PFSK-1 (cell line): ENCODE measurements around the gene ZNF646.

Experiments
- POLR2AphosphoS5 ChIP-seq: IDR thresholded peaks from 2 replicates; pipeline ENCODE4 v1.6.1; 2012; ENCODE audit warnings: low read depth, mild to moderate bottlenecking, control low read depth, low read length, moderate library complexity
- SIN3A ChIP-seq: IDR thresholded peaks from 2 replicates; pipeline ENCODE4 v1.6.1; 2012; ENCODE audit warnings: mild to moderate bottlenecking, low read length, moderate library complexity, borderline replicate concordance; ENCODE audit not compliant: insufficient read depth
- TAF1 ChIP-seq: IDR thresholded peaks from 2 replicates; pipeline ENCODE4 v1.6.1; 2012; ENCODE audit warnings: low read length, control low read depth, borderline replicate concordance; ENCODE audit not compliant: insufficient read depth
- TF ChIP-seq, protein P1 (sequence below), 2 experiments: IDR thresholded peaks; 2 replicates each; pipeline versions ENCODE4 v1.6.1 to v1.8.0; 2011 to 2012; ENCODE audit warnings: low read depth in 2 of 2, low read length in 2 of 2, control low read depth in 1 of 2, inconsistent platforms in 1 of 2, mild to moderate bottlenecking in 1 of 2, moderate library complexity in 1 of 2; ENCODE audit not compliant: insufficient read depth in 1 of 2

DNA sequence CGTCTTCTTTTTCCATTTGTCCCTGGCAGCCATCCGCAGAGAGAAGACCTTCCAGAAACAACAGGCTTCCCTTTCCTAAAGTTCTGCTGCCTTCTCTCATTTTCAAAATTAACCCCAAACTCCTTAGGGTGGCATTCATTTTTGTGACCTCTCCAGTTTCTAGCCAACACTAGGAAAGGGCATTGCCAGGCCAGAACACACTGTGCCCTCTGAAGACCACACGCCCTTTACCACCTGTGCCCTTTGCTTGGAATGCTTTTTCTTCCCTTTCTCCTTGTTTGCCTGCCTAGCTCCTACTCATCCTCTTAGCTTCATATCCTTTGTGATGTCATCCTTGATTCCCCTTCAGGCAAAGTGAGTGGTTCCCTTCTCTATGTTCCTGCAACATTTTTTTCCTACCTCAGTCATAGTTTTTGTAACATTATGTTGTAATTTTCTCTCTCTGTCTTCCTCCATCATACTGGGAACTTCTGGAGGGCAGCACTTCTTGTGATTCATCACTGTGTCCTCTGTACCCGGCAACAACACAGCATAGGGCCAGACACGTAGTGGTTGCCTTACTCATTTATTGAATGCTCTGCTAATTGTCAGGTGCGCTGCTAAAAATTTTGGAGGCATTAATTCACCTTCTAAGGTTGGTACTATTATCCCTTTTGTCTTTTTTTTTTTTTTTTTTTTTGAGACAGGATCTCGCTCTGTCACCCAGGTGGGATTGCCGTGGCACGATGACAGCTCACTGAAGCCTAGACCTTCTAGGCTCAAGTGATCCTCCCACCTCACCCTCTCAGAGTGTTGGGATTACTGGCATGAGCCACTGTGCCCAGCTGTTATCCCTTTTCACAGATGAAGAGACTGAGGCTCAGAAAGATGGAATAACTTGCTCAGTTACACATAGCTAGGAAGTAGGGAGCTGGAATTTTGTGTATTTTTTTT lies 44.3 kb downstream of the ZNF646 start:
- no peak for TF ChIP-seq POLR2AphosphoS5
- TF ChIP-seq SIN3A: no peak
- TF ChIP-seq, protein P1, sequence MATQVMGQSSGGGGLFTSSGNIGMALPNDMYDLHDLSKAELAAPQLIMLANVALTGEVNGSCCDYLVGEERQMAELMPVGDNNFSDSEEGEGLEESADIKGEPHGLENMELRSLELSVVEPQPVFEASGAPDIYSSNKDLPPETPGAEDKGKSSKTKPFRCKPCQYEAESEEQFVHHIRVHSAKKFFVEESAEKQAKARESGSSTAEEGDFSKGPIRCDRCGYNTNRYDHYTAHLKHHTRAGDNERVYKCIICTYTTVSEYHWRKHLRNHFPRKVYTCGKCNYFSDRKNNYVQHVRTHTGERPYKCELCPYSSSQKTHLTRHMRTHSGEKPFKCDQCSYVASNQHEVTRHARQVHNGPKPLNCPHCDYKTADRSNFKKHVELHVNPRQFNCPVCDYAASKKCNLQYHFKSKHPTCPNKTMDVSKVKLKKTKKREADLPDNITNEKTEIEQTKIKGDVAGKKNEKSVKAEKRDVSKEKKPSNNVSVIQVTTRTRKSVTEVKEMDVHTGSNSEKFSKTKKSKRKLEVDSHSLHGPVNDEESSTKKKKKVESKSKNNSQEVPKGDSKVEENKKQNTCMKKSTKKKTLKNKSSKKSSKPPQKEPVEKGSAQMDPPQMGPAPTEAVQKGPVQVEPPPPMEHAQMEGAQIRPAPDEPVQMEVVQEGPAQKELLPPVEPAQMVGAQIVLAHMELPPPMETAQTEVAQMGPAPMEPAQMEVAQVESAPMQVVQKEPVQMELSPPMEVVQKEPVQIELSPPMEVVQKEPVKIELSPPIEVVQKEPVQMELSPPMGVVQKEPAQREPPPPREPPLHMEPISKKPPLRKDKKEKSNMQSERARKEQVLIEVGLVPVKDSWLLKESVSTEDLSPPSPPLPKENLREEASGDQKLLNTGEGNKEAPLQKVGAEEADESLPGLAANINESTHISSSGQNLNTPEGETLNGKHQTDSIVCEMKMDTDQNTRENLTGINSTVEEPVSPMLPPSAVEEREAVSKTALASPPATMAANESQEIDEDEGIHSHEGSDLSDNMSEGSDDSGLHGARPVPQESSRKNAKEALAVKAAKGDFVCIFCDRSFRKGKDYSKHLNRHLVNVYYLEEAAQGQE (IDR thresholded peaks at IDR 0.05; ENCODE audit: insufficient read depth in 1 of 2, low read depth in 2 of 2, low read length in 2 of 2): no peak
- TF ChIP-seq TAF1: no peak
